Dendritic cell treated with granulocyte-macrophage colony-stimulating factor and Interleukin-4, amounts not matched to agents 40 ng/mL and 50 ng/mL, for 4 days (primary cell): ENCODE results near the gene SERP2.
"Not testable (repeated sequence)": the region's sequence is repeated elsewhere in the genome, so short reads cannot be mapped to it uniquely, and the experiment has no call there.

ENCODE experiments used
- H3K27ac Mint-ChIP-seq: one replicate; pipeline ENCODE4 v1.8.0; 2022; ENCODE audit warnings: mild to moderate bottlenecking, mixed read lengths
- H3K27me3 Mint-ChIP-seq: one replicate; pipeline ENCODE4 v1.8.0; 2022; ENCODE audit warnings: mild to moderate bottlenecking, mixed read lengths
- H3K36me3 Mint-ChIP-seq: one replicate; pipeline ENCODE4 v1.8.0; 2022; ENCODE audit warnings: low read depth, mixed read lengths
- H3K4me1 Mint-ChIP-seq: one replicate; pipeline ENCODE4 v1.8.0; 2022; ENCODE audit warnings: low read depth, mixed read lengths
- H3K4me3 Mint-ChIP-seq: one replicate; pipeline ENCODE4 v1.8.0; 2022; ENCODE audit warnings: mild to moderate bottlenecking, moderate library complexity, mixed read lengths
- H3K9me3 Mint-ChIP-seq: one replicate; pipeline ENCODE4 v1.8.0; 2022; ENCODE audit warnings: mixed read lengths
- intact Hi-C: fragments of 100-400 bp; cut with micrococcal nuclease; formaldehyde crosslinking; loops from one replicate; pipeline ENCODE4 v1.15.0; 2022

Gene SERP2

DNA sequence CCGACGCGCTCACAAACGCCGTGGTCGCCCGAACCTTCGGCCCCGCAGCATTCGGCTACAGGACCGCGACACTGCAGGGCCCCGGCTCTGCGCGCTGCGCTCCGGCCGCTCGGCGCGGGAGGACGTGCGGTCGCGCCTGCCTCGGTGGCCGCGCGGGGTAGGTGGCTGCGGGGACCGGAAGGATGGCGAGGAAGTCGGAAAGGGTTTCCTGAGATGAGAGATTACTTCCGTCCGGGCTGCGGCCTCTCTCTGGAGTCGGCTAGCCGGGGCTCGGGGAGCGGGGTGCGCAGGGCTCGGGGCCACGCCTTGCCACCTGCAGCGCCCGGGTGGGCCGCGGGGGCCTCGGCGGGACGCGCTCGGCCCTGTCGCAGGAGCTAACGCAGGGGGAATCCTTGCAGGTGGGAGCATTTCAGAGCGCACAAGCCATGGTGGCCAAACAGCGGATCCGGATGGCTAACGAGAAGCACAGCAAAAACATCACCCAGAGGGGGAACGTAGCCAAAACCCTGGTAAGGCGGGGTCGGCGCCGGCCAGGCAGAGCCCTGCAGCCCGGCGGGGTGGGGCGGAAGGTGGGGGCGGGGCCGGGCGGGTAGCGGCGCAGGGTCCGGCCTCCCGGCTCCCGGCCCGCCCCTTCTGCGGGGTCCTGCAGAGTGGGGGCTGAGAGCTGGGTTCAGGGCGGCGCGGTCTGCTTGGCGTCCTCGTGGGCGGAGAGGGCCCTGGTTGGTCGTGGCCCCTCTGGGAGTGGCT lies at the start of gene SERP2:
TSS of gene SERP2 (plus strand) at position 224 of the 747 bp plus-strand sequence. CDS start at position 426, 202 bp downstream.
- H3K36me3 Mint-ChIP-seq, result no peaks in the 10 kb centered on the region
- H3K4me3 Mint-ChIP-seq, result no peak within 1 kb of the TSS
- intact Hi-C loops, result no loop called here
- no peak within 1 kb of the TSS for H3K27ac Mint-ChIP-seq
- no peaks in the 10 kb centered on the region for H3K4me1 Mint-ChIP-seq
- H3K9me3 Mint-ChIP-seq, result no peaks in the 10 kb centered on the region
- peaks cover 56% of the 10 kb centered on the region for H3K27me3 Mint-ChIP-seq

DNA sequence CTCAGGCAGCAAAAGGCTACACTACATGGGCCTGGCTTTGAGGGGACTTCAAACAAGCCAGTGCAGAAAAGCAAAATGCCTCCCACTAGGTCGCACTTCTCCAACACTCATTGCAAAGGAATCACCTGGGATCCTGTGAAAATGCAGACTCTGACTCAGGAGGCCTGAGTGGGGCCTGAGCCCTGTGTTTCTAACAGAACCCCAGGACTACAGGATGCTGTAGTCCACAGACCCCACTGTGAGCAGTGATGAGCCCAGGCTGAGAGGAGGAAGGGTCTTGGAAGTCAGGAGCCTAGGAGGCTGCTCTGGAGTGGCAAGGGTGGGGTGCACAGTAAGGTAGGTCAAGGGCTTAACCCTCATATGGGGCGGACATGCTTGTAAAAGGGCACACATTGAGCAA lies 46.7 kb upstream of the SERP2 start:
- Mint-ChIP-seq H3K4me3 (no peak overlapping the region), H3K27ac (no peak overlapping the region), H3K27me3 (peaks cover 19% of the 10 kb centered on the region), H3K9me3 (no peaks in the 10 kb centered on the region), H3K36me3 (no peaks in the 10 kb centered on the region), H3K4me1 (no peaks in the 10 kb centered on the region)
- intact Hi-C loops, result no loop called here

DNA sequence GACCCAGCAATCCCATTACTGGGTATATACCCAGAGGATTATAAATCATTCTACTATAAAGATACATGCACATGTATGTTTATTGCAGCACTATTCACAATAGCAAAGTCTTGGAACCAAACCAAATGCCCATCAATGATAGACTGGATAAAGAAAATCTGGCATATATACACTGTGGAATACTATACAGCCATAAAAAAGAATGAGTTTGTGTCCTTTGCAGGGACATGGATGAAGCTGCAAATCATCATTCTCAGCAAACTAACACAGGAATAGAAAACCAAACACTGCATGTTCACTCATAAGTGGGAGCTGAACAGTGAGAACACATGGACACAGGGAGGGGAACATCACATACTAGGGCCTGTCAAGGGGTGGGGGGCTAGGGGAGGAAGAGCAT lies 44.6 kb upstream of the SERP2 start:
- H3K4me1 Mint-ChIP-seq, H3K36me3 Mint-ChIP-seq, H3K9me3 Mint-ChIP-seq, intact Hi-C loops, H3K4me3 Mint-ChIP-seq, H3K27ac Mint-ChIP-seq: not testable (repeated sequence)
- peaks cover 22% of the 10 kb centered on the region for H3K27me3 Mint-ChIP-seq

DNA sequence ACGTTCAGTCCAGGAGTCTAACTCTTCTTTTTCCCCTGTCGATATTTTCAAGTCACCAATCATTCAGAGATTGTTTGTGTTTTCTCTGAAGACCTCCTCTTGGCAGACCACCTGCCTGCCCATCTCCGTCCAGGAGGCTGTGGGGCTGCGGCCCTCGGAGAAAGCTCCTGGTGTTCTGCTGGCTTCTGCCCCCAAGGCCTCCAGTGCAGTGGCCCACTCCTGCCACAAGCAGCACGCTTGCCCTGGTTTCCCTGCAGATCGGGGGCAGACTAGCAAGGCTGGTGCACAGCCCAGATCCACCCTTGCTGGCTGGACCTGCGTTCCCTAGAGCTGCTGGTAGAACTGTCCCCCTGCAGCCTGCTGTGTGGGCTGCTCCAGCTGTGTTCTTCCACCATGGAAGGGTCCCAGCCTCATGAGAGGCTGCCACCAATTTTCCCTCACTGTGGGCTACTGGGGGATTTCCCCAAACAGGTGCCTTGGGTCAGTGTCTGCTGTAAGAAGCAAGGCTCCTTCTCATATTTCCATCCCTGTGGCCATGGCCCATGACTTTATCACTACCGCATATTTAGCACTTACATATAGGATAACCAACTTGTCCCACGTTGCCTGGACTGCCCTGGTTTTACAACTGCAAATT lies 43.6 kb upstream of the SERP2 start:
- Mint-ChIP-seq H3K4me1 (peaks cover 8% of the 10 kb centered on the region), H3K4me3 (no peak overlapping the region), H3K36me3 (no peaks in the 10 kb centered on the region), H3K27ac (no peak overlapping the region), H3K27me3 (peaks cover 23% of the 10 kb centered on the region), H3K9me3 (no peaks in the 10 kb centered on the region)
- intact Hi-C loops, result no loop called here

DNA sequence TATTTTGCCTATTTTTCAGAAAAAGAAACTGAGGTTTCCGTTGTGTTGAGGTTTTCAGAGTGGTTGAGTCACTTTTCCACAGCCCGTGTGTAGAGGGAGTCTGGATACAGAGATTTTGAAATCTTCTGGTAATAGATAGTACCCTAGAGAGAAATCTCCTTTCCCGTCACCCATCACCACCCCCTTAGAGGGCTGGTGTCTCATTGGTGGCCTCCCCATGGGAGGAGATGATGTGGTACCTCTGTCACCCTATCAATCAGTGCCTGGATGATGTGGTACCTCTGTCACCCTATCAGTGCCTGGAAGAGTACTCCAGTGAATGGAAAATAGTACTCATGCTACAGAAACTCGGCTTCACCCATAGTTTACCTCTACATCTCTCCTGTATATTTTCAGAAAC lies 42.2 kb upstream of the SERP2 start:
- Mint-ChIP-seq H3K27ac (no peak overlapping the region), H3K4me1 (peaks cover 8% of the 10 kb centered on the region), H3K4me3 (no peak overlapping the region), H3K9me3 (no peaks in the 10 kb centered on the region), H3K27me3 (peaks cover 23% of the 10 kb centered on the region), H3K36me3 (no peaks in the 10 kb centered on the region)
- intact Hi-C loops, result no loop called here

DNA sequence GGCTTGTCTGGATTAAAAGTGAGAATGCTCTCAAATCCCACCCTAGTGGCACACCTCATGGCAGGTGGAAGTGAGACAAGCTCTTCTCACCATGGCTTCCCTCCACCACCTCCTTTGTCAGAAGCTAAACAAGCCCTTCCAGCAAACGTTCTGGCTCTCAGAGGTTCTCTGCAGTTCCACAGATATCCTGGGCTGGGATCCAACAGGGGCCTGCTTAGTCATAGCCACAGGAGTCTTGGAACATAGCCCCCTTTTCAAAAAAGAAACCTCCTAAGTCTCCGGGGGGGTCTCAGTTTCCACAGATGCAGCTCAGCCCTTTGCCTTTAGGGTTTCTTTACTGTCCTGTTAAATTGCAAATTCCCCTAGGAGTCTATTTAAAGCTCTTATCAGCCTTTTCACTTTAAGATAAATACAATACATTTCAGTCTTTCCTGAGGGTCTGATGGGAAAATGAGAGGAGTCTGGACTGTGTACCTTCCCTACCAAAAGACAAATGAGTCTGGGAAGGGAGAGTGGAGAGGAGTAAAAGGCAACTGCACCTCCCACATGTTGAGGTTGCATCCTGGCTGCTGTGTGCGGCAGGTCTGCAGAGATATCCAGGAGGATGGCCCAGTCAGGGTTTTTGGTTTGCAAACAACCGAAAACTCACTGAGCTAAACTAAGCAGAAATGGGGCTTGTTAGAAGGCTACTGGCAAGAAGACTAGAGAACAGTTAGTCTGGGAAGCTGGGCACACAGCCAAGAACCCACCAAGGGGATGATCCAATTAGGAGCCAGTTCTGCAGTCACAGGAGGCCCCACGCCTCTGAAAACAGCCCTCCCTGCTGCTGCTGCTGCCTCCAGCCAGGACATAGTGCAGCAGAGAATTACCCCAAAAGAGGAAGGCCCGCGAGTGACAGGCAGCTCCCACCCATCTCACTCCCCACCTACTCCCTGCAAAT lies 41.4 kb upstream of the SERP2 start:
- H3K4me1 Mint-ChIP-seq, result peaks cover 8% of the 10 kb centered on the region
- peaks cover 23% of the 10 kb centered on the region for H3K27me3 Mint-ChIP-seq
- H3K4me3 Mint-ChIP-seq, result no peak overlapping the region
- H3K36me3 Mint-ChIP-seq, result no peaks in the 10 kb centered on the region
- H3K27ac Mint-ChIP-seq, result no peak overlapping the region
- intact Hi-C loops, result no loop called here
- H3K9me3 Mint-ChIP-seq, result no peaks in the 10 kb centered on the region

DNA sequence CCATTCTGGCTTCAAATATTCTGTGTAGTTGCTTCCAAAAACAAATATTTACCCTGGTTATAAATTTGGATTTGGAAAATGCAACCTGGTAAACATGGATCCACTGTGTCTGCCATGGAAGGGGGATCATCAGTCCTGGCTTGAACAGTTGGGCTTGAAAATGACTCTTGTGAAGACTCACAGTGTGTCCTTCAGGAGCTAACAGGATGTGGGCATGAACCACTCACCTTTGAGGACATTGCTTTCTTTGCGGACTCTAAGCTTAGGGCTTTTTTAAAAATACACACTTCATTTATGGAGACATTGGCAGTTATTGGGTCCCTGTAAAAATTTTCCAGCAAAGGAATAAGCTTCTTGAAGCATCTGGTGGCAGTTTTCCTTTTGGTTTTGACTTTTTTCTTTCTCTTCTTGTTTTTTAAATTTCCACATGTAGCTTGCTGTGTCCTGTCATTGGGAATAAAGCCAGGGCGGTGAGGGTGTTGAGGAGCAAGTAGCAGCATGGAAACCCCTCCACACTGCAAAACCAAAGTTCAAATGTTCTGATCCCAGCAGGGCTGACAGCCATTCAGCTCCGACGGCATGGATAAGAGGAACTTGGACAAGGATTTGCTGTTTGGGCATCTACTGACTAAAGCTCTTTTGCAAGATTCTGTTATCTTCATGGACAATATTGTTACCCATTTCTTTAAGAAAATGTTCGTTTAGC lies 39.5 kb upstream of the SERP2 start:
- peaks cover 20% of the 10 kb centered on the region for H3K27me3 Mint-ChIP-seq
- peaks cover 8% of the 10 kb centered on the region for H3K4me1 Mint-ChIP-seq
- H3K9me3 Mint-ChIP-seq, result no peaks in the 10 kb centered on the region
- H3K36me3 Mint-ChIP-seq, result no peaks in the 10 kb centered on the region
- H3K27ac Mint-ChIP-seq, result no peak overlapping the region
- H3K4me3 Mint-ChIP-seq, result no peak overlapping the region
- intact Hi-C loops, result no loop called here

DNA sequence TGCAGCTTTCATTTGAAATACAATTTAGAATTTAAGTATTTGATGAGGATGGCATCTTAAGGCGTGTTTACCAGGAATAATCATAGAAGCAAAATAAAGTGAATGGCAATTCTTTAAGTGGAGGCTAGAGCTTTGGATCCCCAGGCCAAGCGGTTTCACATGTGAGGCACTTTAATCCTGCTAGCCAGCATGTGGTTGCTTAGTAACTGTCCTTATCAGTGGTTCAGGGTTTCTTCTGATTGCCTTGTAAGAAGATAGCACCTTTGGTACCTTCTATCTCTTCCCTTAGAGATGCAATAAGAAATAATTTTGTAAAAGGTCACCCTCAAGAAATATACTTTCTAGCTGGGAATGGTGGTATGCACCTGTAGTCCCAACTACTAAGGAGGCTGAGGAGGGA lies 38.9 kb upstream of the SERP2 start:
- intact Hi-C loops, result no loop called here
- H3K27ac Mint-ChIP-seq, result no peak overlapping the region
- no peak overlapping the region for H3K4me3 Mint-ChIP-seq
- peaks cover 20% of the 10 kb centered on the region for H3K27me3 Mint-ChIP-seq
- H3K9me3 Mint-ChIP-seq, result no peaks in the 10 kb centered on the region
- no peaks in the 10 kb centered on the region for H3K36me3 Mint-ChIP-seq
- peaks cover 8% of the 10 kb centered on the region for H3K4me1 Mint-ChIP-seq

DNA sequence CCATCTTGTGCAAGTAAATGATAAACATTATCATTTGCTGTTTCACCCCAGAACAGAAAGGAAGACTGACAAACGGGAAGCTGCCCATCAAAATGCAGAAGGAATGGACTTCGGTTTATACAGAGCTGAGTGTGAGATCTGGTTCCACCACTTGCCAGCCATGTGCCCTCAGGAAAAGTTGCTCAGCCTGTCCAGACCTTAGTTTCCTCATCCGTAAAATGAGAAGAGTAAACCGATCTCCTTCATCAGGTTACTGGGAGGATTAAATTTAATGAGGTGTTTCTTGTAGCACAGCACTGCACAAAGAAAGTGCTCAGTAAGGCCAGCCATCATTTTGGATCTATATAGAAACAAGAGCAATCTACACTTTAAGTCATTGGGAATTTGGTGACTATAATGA lies 36.7 kb upstream of the SERP2 start:
- Mint-ChIP-seq H3K4me1 (peaks cover 8% of the 10 kb centered on the region), H3K27me3 (peaks cover 12% of the 10 kb centered on the region), H3K36me3 (no peaks in the 10 kb centered on the region), H3K4me3 (no peak overlapping the region), H3K9me3 (no peaks in the 10 kb centered on the region), H3K27ac (no peak overlapping the region)
- intact Hi-C loops, result no loop called here

DNA sequence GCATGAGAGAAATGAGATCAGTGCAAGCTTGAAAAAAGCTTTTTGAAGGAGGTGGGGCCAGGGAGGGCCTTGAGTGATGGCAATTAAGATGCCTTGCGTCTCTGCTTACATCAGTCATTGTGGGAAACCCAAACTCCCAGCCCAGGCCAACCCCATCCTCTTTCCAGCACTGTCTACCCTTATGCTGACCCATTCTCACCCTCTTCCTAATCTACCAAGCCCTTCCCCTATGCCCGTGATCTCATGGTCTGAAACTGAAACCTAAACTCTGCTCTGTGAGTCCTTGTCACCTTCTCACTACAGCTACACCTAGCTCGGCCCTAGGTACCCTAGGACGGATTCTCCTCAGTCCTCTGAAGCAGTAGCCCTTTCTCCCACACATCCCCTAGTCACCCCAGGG lies 36.0 kb upstream of the SERP2 start:
- H3K27me3 Mint-ChIP-seq, result peaks cover 7% of the 10 kb centered on the region
- H3K4me3 Mint-ChIP-seq, result no peak overlapping the region
- no peaks in the 10 kb centered on the region for H3K9me3 Mint-ChIP-seq
- peaks cover 3% of the 10 kb centered on the region for H3K4me1 Mint-ChIP-seq
- intact Hi-C loops, result no loop called here
- H3K36me3 Mint-ChIP-seq, result no peaks in the 10 kb centered on the region
- no peak overlapping the region for H3K27ac Mint-ChIP-seq

DNA sequence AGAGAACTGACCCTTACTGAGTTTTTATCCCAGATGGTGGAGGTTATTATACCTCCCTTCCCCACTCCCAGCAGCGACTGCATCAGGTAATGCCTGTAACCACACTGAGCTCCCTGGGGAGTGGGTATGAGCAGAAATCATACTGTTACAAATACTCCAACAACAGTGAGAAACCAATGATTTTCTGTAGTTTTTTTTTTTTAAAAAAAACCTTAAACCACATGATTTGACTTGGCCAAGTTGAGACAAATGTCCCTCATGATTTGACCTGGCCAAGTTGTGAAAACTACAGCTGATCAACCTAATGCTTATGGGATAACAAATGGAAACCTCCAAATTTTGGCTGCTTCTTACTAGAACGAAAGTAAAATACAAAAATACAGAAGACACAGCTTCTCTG lies 33.1 kb upstream of the SERP2 start:
- Mint-ChIP-seq H3K27ac (no peak overlapping the region), H3K4me3 (no peak overlapping the region), H3K9me3 (no peaks in the 10 kb centered on the region), H3K36me3 (no peaks in the 10 kb centered on the region), H3K4me1 (no peaks in the 10 kb centered on the region), H3K27me3 (peaks cover 1% of the 10 kb centered on the region)
- intact Hi-C loops, result no loop called here

DNA sequence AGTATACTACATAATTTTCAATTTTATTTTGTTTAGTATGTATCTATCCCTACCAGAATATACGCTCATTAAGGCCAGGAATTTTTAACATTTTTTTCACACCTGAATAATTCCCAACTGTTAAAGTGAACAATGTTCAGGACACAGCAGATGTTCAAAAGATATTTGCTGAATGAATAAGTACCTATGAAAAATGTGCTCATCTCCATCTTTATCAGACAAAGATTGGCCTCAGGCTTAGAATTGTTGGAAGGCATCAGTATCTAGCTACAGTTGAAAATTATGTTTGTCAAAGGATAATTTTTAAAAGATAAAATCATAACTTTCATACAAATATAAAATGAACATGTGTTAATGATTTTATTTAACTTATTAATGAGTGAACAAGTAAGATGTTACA lies 30.9 kb upstream of the SERP2 start:
- intact Hi-C loops, result no loop called here
- H3K27me3 Mint-ChIP-seq, result peaks cover 1% of the 10 kb centered on the region
- H3K36me3 Mint-ChIP-seq, result no peaks in the 10 kb centered on the region
- no peak overlapping the region for H3K27ac Mint-ChIP-seq
- no peaks in the 10 kb centered on the region for H3K4me1 Mint-ChIP-seq
- no peaks in the 10 kb centered on the region for H3K9me3 Mint-ChIP-seq
- no peak overlapping the region for H3K4me3 Mint-ChIP-seq

DNA sequence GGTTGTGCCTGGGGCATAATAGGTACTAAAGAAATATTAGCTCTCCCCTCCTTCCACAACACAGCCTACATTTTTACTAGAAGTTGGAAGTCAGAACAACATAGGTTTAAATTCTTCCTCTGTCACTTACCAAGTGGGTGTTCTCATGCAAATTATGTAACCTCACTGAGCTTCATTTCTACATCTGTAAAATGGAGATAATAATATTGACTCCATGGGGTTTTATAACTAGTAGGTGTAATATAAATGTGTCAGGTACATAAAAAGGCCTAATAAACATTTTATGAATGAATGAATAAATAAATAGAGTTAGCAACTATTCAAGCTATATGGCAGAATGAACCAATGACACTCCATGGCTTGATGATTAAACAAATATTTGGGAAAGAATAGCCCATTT lies 27.1 kb upstream of the SERP2 start:
- H3K4me1 Mint-ChIP-seq, result no peaks in the 10 kb centered on the region
- no peak overlapping the region for H3K4me3 Mint-ChIP-seq
- H3K27ac Mint-ChIP-seq, result no peak overlapping the region
- H3K27me3 Mint-ChIP-seq, result no peaks in the 10 kb centered on the region
- intact Hi-C loops, result no loop called here
- H3K36me3 Mint-ChIP-seq, result no peaks in the 10 kb centered on the region
- H3K9me3 Mint-ChIP-seq, result no peaks in the 10 kb centered on the region

DNA sequence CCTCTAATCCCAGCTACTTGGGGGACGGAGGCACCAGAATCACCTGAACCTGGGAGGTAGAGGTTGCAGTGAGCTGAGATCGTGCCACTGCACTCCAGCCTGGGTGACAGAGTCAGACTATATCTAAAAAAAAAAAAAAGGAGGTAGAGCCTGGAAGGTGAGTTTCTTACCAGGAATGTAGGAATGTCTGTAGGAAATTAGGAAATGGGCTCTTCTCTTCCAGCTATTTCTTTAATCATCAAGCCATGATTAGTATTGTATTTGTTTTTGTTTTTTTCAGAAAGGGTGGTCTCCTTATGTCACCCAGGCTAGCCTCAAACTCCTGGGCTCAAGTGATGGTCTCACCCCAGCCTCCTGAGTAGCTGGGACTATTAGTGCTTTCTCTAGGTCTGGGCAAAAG lies 26.3 kb upstream of the SERP2 start:
- H3K9me3 Mint-ChIP-seq, result no peaks in the 10 kb centered on the region
- H3K27me3 Mint-ChIP-seq, result no peaks in the 10 kb centered on the region
- no peaks in the 10 kb centered on the region for H3K36me3 Mint-ChIP-seq
- H3K27ac Mint-ChIP-seq, result no peak overlapping the region
- intact Hi-C loops, result no loop called here
- no peak overlapping the region for H3K4me3 Mint-ChIP-seq
- no peaks in the 10 kb centered on the region for H3K4me1 Mint-ChIP-seq
